DND-41 (cell line): ENCODE results near the gene PARS2.

Experiments
- CTCF ChIP-seq: IDR thresholded peaks from 2 replicates; pipeline ENCODE4 v1.5.1; 2012; ENCODE audit warnings: borderline replicate concordance, low read length, moderate library complexity, mild to moderate bottlenecking; ENCODE audit not compliant: poor library complexity, severe bottlenecking; ENCODE audit errors: extremely low read depth
- EZH2 ChIP-seq: IDR thresholded peaks from 3 replicates; pipeline ENCODE4 v1.6.1; 2012; ENCODE audit warnings: borderline replicate concordance, low read depth, mild to moderate bottlenecking, moderate library complexity, low read length, inconsistent platforms; ENCODE audit not compliant: severe bottlenecking

- TF ChIP-seq EZH2 = no peak
- TF ChIP-seq CTCF = no peak
Observed at GRCh38 chr1:54728027-54728426, 36.3 kb downstream of the PARS2 start.
